Tibial artery (tissue), 4 donors: ENCODE results near the gene TPP1.

Experiments used
- DNase-seq, 2 donors: peaks; one replicate each; pipeline ENCODE4 v3.0.0-alpha.2; 2019
- H3K27ac ChIP-seq, 2 donors: fragments of 200-600 bp; sonication (generic) in 1 of 2; 1 replicate in 1 of 2; 2 replicates in 1 of 2; pipeline ENCODE4 v1.5.1; 2018 to 2019; ENCODE audit warnings: mild to moderate bottlenecking in 1 of 2
- H3K27me3 ChIP-seq, 2 donors: fragments of 200-600 bp; sonication (generic) in 1 of 2; one replicate each; pipeline versions ENCODE4 v1.5.1 to v1.6.0; 2016 to 2019
- H3K36me3 ChIP-seq, 3 donors: fragments of 200-600 bp; sonication (generic) in 2 of 3; one replicate each; pipeline ENCODE4 v1.5.1; 2016 to 2019; ENCODE audit warnings: mild to moderate bottlenecking in 2 of 3
- H3K4me1 ChIP-seq, 4 donors: fragments of 200-600 bp; sonication (generic) in 2 of 4; 1 replicate in 3 of 4; 2 replicates in 1 of 4; pipeline ENCODE4 v1.5.1; 2016 to 2019
- H3K4me3 ChIP-seq, 2 donors: fragments of 200-600 bp; sonication (generic) in 1 of 2; 1 replicate in 1 of 2; 2 replicates in 1 of 2; pipeline ENCODE4 v1.5.1; 2018 to 2019; ENCODE audit warnings: mild to moderate bottlenecking in 2 of 2
- H3K9me3 ChIP-seq, 3 donors: fragments of 200-600 bp; sonication (generic) in 1 of 3; one replicate each; pipeline ENCODE4 v1.5.1; 2016 to 2019
- CTCF ChIP-seq, 2 experiments: fragments of 200-600 bp in 1 of 2; fragments of 450-650 bp in 1 of 2; IDR thresholded peaks; one replicate each; pipeline ENCODE4 v1.5.1; 2017 to 2019; ENCODE audit warnings: antibody characterized with exemption in 2 of 2, mild to moderate bottlenecking in 1 of 2, moderate library complexity in 1 of 2
- intact Hi-C: fragments of 100-400 bp; cut with DNase I; formaldehyde crosslinking; loops from one replicate; pipeline ENCODE4 v1.15.0; 2023; ENCODE audit warnings: low total_unique reads

Gene TPP1

GRCh38 chr11:6660712-6661111 is 41.5 kb upstream of the TPP1 start:
- Histone ChIP-seq H3K27me3 (no peaks in the 10 kb centered on the region), H3K9me3 (no peaks in the 10 kb centered on the region), H3K4me3 (no peak overlapping the region), H3K4me1 (peaks cover 0 to 29% (median 0%) of the 10 kb centered on the region in 4 donors), H3K27ac (no peak overlapping the region), H3K36me3 (no peaks in the 10 kb centered on the region)
- intact Hi-C loops: no loop called here
- DNase-seq: no peak
- no peak for TF ChIP-seq CTCF (IDR thresholded peaks at IDR 0.05)

- DNase-seq: no peak
- no peaks in the 10 kb centered on the region for H3K36me3 ChIP-seq
- no peaks in the 10 kb centered on the region for H3K9me3 ChIP-seq
- no peak overlapping the region for H3K4me3 ChIP-seq
- peaks cover 0 to 34% (median 8%) of the 10 kb centered on the region in 4 donors for H3K4me1 ChIP-seq
- intact Hi-C loops: loop anchor here (5.0 kb wide), 1 partner anchor 46 kb away; the partner anchor contains the start of gene TAF10
- no peaks in the 10 kb centered on the region for H3K27me3 ChIP-seq
- no peak overlapping the region for H3K27ac ChIP-seq
- no peak for TF ChIP-seq CTCF (IDR thresholded peaks at IDR 0.05)
These were observed 39.4 kb upstream of the TPP1 start for GRCh38 chr11:6658647-6659046.

- Histone ChIP-seq H3K27me3 (no peaks in the 10 kb centered on the region), H3K27ac (peak overlapping the region; percentile 76 to 80), H3K4me3 (no peak overlapping the region), H3K4me1 (peaks cover 0 to 34% (median 9%) of the 10 kb centered on the region in 4 donors), H3K36me3 (no peaks in the 10 kb centered on the region), H3K9me3 (no peaks in the 10 kb centered on the region)
- no peak for TF ChIP-seq CTCF (IDR thresholded peaks at IDR 0.05)
- no peak for DNase-seq
- intact Hi-C loops: loop anchor here (5.0 kb wide), 1 partner anchor 45 kb away; the partner anchor contains the start of gene TAF10
These were observed 38.1 kb upstream of the TPP1 start for GRCh38 chr11:6657346-6657745.

DNA sequence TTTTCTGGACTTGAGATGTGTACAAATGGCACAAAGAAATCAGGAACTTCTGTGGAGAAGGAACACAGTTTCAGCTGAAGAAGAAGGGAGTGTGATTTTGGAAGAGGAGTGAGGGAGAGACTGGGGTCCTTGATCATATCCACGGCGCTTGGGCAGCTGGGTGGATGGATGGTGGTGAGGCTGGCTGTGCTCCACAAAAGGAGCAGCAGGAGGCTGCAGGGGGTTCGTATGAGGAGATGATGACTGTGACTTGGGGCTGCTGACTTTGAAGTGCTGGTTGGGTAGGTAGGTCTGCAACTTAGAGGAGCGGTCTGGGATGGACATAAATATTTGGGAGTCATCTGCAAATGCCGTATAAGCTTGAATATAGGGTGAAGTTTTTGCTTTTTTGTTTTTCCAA is 37.7 kb upstream of the TPP1 start:
- H3K4me1 ChIP-seq: peaks cover 0 to 34% (median 9%) of the 10 kb centered on the region in 4 donors
- TF ChIP-seq CTCF (IDR thresholded peaks at IDR 0.05): no peak
- intact Hi-C loops: loop anchor here (5.0 kb wide), 1 partner anchor 45 kb away; the partner anchor contains the start of gene TAF10
- peak overlapping the region; percentile 76 to 80 for H3K27ac ChIP-seq
- DNase-seq: no peak
- H3K27me3 ChIP-seq: no peaks in the 10 kb centered on the region
- H3K36me3 ChIP-seq: no peaks in the 10 kb centered on the region
- no peaks in the 10 kb centered on the region for H3K9me3 ChIP-seq
- H3K4me3 ChIP-seq: peak overlapping the region in 1 of 2 donors; percentile 62

DNA sequence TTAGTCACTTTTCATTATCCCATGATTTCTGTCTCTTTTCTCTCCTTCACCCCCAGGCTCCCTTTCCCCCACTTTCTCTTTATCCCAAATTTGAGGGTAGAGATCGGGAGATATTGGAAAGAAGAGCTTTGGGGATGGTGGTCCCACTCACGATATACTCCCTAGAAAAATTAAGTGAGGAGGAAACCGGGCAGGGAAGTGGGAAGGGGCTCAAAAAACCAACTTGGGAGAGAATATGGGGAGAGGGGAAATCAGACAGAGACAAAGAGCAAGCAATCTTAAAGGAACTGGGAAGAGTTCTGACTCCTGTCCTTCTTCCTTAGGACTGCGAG is 37.3 kb upstream of the TPP1 start:
- no peak for DNase-seq
- no peaks in the 10 kb centered on the region for H3K9me3 ChIP-seq
- TF ChIP-seq CTCF (IDR thresholded peaks at IDR 0.05): no peak
- peaks cover 0 to 34% (median 9%) of the 10 kb centered on the region in 4 donors for H3K4me1 ChIP-seq
- no peaks in the 10 kb centered on the region for H3K27me3 ChIP-seq
- H3K27ac ChIP-seq: peak overlapping the region; percentile 76 to 80
- intact Hi-C loops: loop anchor here (5.0 kb wide), 1 partner anchor 44 kb away; the partner anchor contains the start of gene TAF10
- H3K36me3 ChIP-seq: no peaks in the 10 kb centered on the region
- peak overlapping the region in 1 of 2 donors; percentile 62 for H3K4me3 ChIP-seq
